Activated T-helper 1 cell treated with anti-CD3 and anti-CD28 coated beads, Interleukin-2, amount 50 U/mL, for 16 hours (primary cell): ENCODE results near the gene PCBD1.

ENCODE experiments used
- DNase-seq, 2 donors: peaks; one replicate each; pipeline ENCODE4 v3.0.0-alpha.2; 2020; ENCODE audit warnings: low read depth in 1 of 2, low spot score in 1 of 2

PCBD1 gene

GRCh38 chr10:70836319-70836718 is 52.0 kb downstream of the PCBD1 start:
- no peak for DNase-seq

GRCh38 chr10:70834441-70835151 is 53.8 kb downstream of the PCBD1 start:
- no peak for DNase-seq

- no peak for DNase-seq
Observed at GRCh38 chr10:70834021-70834420, 54.3 kb downstream of the PCBD1 start.

GRCh38 chr10:70833601-70834000 is 54.8 kb downstream of the PCBD1 start:
- no peak for DNase-seq
